Mammary epithelial cell (primary cell): ENCODE data around the gene SLC38A3.

ENCODE experiments used
- CTCF ChIP-seq, 2 donors: IDR thresholded peaks in 1 of 2; conservative IDR thresholded peaks in 1 of 2; 2 replicates each; pipeline ENCODE4 v1.5.1; 2011 to 2012; ENCODE audit warnings: inconsistent platforms in 2 of 2, low read length in 2 of 2, mild to moderate bottlenecking in 2 of 2, control low read depth in 1 of 2, low read depth in 1 of 2; ENCODE audit not compliant: insufficient read depth in 1 of 2; ENCODE audit errors: extremely low read depth in 1 of 2
- EZH2 ChIP-seq: IDR thresholded peaks from 2 replicates; pipeline ENCODE4 v1.6.1; 2012; ENCODE audit warnings: low read length, inconsistent platforms, borderline replicate concordance

- TF ChIP-seq CTCF (conservative IDR thresholded peaks at IDR 0.05 in 1 of 2, IDR thresholded peaks at IDR 0.05 in 1 of 2; ENCODE audit: extremely low read depth in 1 of 2, insufficient read depth in 1 of 2, low read depth in 1 of 2, low read length in 2 of 2) (no peak), EZH2 (no peak)
Measured at GRCh38 chr3:50164984-50165909, 39.8 kb upstream of the SLC38A3 start.
